Stimulated activated CD8-positive, alpha-beta memory T cell treated with anti-CD3 and anti-CD28 coated beads, Interleukin-7, amount 100 ng/mL, for 4 hours (primary cell): ENCODE measurements around the gene SELENOO.

Experiments used
- DNase-seq, 2 donors: peaks; one replicate each; pipeline ENCODE4 v3.0.0-alpha.2; 2020; ENCODE audit warnings: low read depth in 2 of 2

The SELENOO gene

GRCh38 chr22:50185375-50186087 is 15.3 kb upstream of the SELENOO start, which contains the start of gene TRABD:
Gene TRABD (plus strand): TSS chr22:50185913. CDS start chr22:50193061, 7,148 bp downstream.
- peak; percentile 67 to 87 for DNase-seq

GRCh38 chr22:50186181-50186714 is 14.6 kb upstream of the SELENOO start:
- no peak for DNase-seq

- DNase-seq: no peak
These were observed 13.9 kb upstream of the SELENOO start for GRCh38 chr22:50186761-50187523.

GRCh38 chr22:50188356-50188755 is 12.5 kb upstream of the SELENOO start:
- DNase-seq: no peak

GRCh38 chr22:50189184-50189848 is 11.5 kb upstream of the SELENOO start:
- DNase-seq: no peak

GRCh38 chr22:50189849-50190181 is 11.0 kb upstream of the SELENOO start:
- DNase-seq: no peak

- DNase-seq: peak; percentile 44 to 75
These were observed 10.4 kb upstream of the SELENOO start for GRCh38 chr22:50190182-50190940.

GRCh38 chr22:50190941-50191741 is 9.7 kb upstream of the SELENOO start:
- peak; percentile 65 to 67 for DNase-seq

- DNase-seq: no peak
These were observed 8.2 kb upstream of the SELENOO start for GRCh38 chr22:50192436-50193204.

- DNase-seq: no peak
These were observed 7.2 kb upstream of the SELENOO start for GRCh38 chr22:50193621-50194020.

GRCh38 chr22:50194037-50194805 is 6.6 kb upstream of the SELENOO start:
- no peak for DNase-seq

- no peak for DNase-seq
These were observed 4.6 kb upstream of the SELENOO start for GRCh38 chr22:50196256-50196655.

GRCh38 chr22:50197000-50197800 is 3.6 kb upstream of the SELENOO start:
- DNase-seq: no peak

GRCh38 chr22:50197856-50198623 is 2.8 kb upstream of the SELENOO start:
- no peak for DNase-seq

GRCh38 chr22:50198624-50199017 is 2.2 kb upstream of the SELENOO start:
- no peak for DNase-seq

- DNase-seq: no peak
These were observed 1.5 kb upstream of the SELENOO start for GRCh38 chr22:50199251-50199721.

GRCh38 chr22:50199829-50200460 is 866 bp upstream of the SELENOO start:
- DNase-seq: no peak
